HuH-7 (cell line): ENCODE measurements around the gene USP17L20.
"Not testable (repeated sequence)": the region's sequence is repeated elsewhere in the genome, so short reads cannot be mapped to it uniquely, and the experiment has no call there.

Experiments
- DNase-seq: peaks from one replicate; pipeline ENCODE4 v3.0.0; 2011; ENCODE audit warnings: low spot score

USP17L20 gene, protein sequence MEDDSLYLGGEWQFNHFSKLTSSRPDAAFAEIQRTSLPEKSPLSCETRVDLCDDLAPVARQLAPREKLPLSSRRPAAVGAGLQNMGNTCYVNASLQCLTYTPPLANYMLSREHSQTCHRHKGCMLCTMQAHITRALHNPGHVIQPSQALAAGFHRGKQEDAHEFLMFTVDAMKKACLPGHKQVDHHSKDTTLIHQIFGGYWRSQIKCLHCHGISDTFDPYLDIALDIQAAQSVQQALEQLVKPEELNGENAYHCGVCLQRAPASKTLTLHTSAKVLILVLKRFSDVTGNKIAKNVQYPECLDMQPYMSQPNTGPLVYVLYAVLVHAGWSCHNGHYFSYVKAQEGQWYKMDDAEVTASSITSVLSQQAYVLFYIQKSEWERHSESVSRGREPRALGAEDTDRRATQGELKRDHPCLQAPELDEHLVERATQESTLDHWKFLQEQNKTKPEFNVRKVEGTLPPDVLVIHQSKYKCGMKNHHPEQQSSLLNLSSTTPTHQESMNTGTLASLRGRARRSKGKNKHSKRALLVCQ

DNA sequence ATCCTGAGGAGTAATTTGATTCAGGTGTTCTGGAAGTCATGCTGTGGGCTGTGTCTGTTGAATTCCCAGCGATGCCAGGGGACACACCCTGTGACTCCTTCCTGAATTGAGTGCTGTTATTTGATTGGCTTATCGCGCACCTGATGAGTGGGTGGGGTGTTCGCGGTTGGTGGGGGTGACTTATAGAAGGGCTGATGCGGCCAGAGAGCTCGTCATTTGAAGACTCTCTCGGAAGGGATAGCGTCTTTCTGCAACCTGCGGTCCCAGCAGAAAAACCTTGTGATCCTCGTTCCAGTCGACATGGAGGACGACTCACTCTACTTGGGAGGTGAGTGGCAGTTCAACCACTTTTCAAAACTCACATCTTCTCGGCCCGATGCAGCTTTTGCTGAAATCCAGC lies at the start of gene USP17L20:
TSS of gene USP17L20 (plus strand) at position 301 of the 400 bp plus-strand sequence. CDS start at position 301, 0 bp downstream.
- DNase-seq, result not testable (repeated sequence)

DNA sequence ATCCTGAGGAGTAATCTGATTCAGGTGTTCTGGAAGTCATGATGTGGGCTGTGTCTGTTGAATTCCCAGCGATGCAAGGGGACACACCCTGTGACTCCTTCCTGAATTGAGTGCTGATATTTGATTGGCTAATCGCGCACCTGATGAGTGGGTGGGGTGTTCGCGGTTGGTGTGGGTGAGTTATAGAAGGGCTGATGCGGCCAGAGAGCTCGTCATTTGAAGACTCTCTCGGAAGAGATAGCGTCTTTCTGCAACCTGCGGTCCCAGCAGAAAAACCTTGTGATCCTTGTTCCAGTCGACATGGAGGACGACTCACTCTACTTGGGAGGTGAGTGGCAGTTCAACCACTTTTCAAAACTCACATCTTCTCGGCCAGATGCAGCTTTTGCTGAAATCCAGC lies 47.6 kb upstream of the USP17L20 start, which contains the start of gene USP17L10:
TSS of gene USP17L10 (plus strand) at position 301 of the 400 bp plus-strand sequence. CDS start at position 301, 0 bp downstream.
- DNase-seq, result not testable (repeated sequence)

GRCh38 chr4:9214701-9215100 lies 43.2 kb upstream of the USP17L20 start:
- not testable (repeated sequence) for DNase-seq

GRCh38 chr4:9215105-9215504 lies 42.8 kb upstream of the USP17L20 start, which contains the start of gene USP17L11:
USP17L11 (plus strand) TSS chr4:9215405; CDS start chr4:9215405, 0 bp downstream.
- not testable (repeated sequence) for DNase-seq

- not testable (repeated sequence) for DNase-seq
These were observed 38.1 kb upstream of the USP17L20 start, which contains the start of gene USP17L12 for GRCh38 chr4:9219852-9220251. USP17L12 (plus strand) TSS chr4:9220152; CDS start chr4:9220152, 0 bp downstream.

GRCh38 chr4:9224596-9224995 lies 33.3 kb upstream of the USP17L20 start, which contains the start of gene USP17L13:
USP17L13 (plus strand) TSS chr4:9224896; CDS start chr4:9224896, 0 bp downstream.
- DNase-seq, result not testable (repeated sequence)

DNA sequence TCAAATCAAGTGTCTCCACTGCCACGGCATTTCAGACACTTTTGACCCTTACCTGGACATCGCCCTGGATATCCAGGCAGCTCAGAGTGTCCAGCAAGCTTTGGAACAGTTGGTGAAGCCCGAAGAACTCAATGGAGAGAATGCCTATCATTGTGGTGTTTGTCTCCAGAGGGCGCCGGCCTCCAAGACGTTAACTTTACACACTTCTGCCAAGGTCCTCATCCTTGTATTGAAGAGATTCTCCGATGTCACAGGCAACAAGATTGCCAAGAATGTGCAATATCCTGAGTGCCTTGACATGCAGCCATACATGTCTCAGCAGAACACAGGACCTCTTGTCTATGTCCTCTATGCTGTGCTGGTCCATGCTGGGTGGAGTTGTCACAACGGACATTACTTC lies 27.7 kb upstream of the USP17L20 start:
- not testable (repeated sequence) for DNase-seq

DNA sequence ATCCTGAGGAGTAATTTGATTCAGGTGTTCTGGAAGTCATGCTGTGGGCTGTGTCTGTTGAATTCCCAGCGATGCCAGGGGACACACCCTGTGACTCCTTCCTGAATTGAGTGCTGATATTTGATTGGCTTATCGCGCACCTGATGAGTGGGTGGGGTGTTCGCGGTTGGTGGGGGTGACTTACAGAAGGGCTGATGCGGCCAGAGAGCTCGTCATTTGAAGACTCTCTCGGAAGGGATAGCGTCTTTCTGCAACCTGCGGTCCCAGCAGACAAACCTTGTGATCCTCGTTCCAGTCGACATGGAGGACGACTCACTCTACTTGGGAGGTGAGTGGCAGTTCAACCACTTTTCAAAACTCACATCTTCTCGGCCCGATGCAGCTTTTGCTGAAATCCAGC lies 23.8 kb upstream of the USP17L20 start, which contains the start of gene USP17L15:
TSS of gene USP17L15 (plus strand) at position 301 of the 400 bp plus-strand sequence. CDS start at position 301, 0 bp downstream.
- not testable (repeated sequence) for DNase-seq

DNA sequence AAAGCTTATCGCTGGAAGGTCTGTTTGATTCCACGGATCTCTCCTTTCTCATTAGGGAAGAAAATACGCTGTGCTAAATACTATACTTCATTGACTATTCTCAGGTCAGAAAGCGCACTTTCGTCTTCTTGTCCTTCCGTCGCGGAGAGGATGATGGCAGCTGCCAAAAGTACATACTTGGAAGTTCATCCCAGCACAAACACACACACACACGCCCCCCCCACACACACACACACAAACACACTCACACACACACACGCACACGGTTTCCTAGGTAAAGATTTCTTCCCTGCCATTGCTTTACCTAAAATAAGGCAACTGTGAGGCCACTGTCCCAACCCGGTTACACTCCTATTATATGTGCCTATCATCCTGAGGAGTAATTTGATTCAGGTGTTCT lies 19.5 kb upstream of the USP17L20 start:
- not testable (repeated sequence) for DNase-seq

DNA sequence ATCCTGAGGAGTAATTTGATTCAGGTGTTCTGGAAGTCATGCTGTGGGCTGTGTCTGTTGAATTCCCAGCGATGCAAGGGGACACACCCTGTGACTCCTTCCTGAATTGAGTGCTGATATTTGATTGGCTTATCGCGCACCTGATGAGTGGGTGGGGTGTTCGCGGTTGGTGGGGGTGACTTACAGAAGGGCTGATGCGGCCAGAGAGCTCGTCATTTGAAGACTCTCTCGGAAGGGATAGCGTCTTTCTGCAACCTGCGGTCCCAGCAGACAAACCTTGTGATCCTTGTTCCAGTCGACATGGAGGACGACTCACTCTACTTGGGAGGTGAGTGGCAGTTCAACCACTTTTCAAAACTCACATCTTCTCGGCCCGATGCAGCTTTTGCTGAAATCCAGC lies 14.3 kb upstream of the USP17L20 start, which contains the start of gene USP17L17:
TSS of gene USP17L17 (plus strand) at position 301 of the 400 bp plus-strand sequence. CDS start at position 301, 0 bp downstream.
- not testable (repeated sequence) for DNase-seq

- DNase-seq, result not testable (repeated sequence)
These were observed 9.8 kb upstream of the USP17L20 start, which contains the start of gene USP17L18 for GRCh38 chr4:9247953-9248680. USP17L18 (plus strand) TSS chr4:9248630; CDS start chr4:9248630, 0 bp downstream.

DNA sequence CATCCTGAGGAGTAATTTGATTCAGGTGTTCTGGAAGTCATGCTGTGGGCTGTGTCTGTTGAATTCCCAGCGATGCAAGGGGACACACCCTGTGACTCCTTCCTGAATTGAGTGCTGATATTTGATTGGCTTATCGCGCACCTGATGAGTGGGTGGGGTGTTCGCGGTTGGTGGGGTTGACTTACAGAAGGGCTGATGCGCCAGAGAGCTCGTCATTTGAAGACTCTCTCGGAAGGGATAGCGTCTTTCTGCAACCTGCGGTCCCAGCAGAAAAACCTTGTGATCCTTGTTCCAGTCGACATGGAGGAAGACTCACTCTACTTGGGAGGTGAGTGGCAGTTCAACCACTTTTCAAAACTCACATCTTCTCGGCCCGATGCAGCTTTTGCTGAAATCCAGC lies 4.8 kb upstream of the USP17L20 start, which contains the start of gene USP17L19:
TSS of gene USP17L19 (plus strand) at position 301 of the 400 bp plus-strand sequence. CDS start at position 301, 0 bp downstream.
- DNase-seq, result not testable (repeated sequence)

GRCh38 chr4:9262572-9262971 lies 4.6 kb downstream of the USP17L20 start, which contains the start of gene USP17L21:
USP17L21 (plus strand) TSS chr4:9262872; CDS start chr4:9262872, 0 bp downstream.
- DNase-seq, result not testable (repeated sequence)

DNA sequence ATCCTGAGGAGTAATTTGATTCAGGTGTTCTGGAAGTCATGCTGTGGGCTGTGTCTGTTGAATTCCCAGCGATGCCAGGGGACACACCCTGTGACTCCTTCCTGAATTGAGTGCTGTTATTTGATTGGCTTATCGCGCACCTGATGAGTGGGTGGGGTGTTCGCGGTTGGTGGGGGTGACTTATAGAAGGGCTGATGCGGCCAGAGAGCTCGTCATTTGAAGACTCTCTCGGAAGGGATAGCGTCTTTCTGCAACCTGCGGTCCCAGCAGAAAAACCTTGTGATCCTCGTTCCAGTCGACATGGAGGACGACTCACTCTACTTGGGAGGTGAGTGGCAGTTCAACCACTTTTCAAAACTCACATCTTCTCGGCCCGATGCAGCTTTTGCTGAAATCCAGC lies 9.4 kb downstream of the USP17L20 start, which contains the start of gene USP17L22:
TSS of gene USP17L22 (plus strand) at position 301 of the 400 bp plus-strand sequence. CDS start at position 301, 0 bp downstream.
- not testable (repeated sequence) for DNase-seq

GRCh38 chr4:9271719-9272118 lies 13.8 kb downstream of the USP17L20 start:
- not testable (repeated sequence) for DNase-seq
